Retinal pigment epithelial cell (primary cell): ENCODE data around the gene MRPS15.

Source experiments
- DNase-seq: peaks from one replicate; pipeline ENCODE4 v3.0.0-alpha.2; 2010; ENCODE audit warnings: low read depth
- H3K4me3 ChIP-seq: 2 replicates; pipeline ENCODE4 v1.5.1; 2011; ENCODE audit warnings: mild to moderate bottlenecking, low read length, control low read depth, moderate library complexity
- CTCF ChIP-seq: conservative IDR thresholded peaks from 2 replicates; pipeline ENCODE4 v1.5.1; 2011; ENCODE audit warnings: low read depth, low read length, control low read depth, inconsistent platforms

Gene MRPS15

DNA sequence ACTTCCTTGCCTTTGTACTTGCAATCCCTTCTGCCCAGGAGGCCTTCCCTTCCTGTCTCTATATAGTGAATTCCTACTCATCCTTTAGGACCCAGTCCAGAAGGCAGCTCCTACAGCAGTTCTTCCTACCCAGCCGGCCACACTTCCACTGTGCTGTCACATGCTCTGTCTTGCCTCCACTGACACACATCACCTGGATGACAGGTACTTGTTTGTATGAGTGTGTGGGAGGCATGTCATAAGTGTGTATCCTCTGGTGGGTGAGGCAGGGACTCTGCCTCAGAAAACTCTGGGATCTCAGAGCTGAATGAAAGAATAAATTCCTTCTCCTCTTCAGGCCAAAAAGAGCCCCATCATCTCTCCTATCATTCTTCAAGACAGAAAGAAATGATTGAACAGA, 8.8 kb downstream of the MRPS15 start:
- DNase-seq, result no peak
- TF ChIP-seq CTCF, result no peak

GRCh38 chr1:36453600-36454388, 10.4 kb downstream of the MRPS15 start:
- no peak for DNase-seq
- H3K4me3 ChIP-seq, result no peak overlapping the region
- TF ChIP-seq CTCF, result no peak

More for the DNA sequence above, 8.8 kb downstream of the MRPS15 start:
- H3K4me3 ChIP-seq, result no peak overlapping the region

DNA sequence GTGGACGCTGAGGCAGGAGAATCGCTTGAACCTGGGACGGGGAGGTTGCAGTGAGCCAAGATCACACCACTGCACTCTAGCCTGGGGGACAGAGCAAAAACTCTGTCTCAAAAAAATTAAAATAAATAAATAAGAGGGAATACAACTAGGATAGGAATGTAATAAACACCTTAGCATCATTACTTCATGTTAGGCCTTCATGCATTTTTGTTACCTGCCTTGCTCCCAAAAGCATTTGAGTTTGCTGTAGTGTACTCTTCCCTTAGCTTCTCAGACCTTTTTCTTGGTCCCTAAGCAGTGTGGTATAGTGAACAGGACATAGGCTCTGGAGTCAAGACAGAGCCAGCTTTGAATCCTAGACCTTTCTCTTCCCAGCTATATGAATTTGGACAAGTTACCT, 11.1 kb downstream of the MRPS15 start:
- no peak for TF ChIP-seq CTCF

DNA sequence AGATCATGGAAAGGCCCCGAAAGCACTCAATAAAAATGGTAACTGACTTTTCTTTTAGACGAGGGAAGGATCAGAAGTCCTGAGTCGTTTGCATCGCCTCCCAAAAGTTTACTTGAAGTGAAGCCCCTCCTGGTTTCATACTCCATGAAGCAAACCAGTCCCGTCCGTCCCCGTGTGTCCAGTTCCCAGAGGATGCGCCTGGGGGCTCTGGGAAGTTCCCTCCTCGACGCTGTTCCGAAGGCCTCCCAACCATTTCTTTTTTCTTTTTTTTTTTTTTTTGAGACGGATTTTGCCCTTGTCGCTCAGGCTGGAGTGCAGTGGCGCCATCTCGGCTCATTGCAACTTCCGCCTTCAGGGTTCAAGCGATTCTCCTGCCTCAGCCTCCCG, 13.3 kb downstream of the MRPS15 start:
- no peak for DNase-seq
- no peak for TF ChIP-seq CTCF
- H3K4me3 ChIP-seq, result peak overlapping the region; percentile 79

More for the DNA sequence above, 11.1 kb downstream of the MRPS15 start:
- no peak for DNase-seq
- H3K4me3 ChIP-seq, result no peak overlapping the region

GRCh38 chr1:36450270-36450918, 13.8 kb downstream of the MRPS15 start, which contains the start of gene OSCP1:
TSS of gene OSCP1 (minus strand) at chr1:36450451. CDS start at chr1:36450369, 82 bp downstream.
- DNase-seq, result peak; percentile 86
- peak within 1 kb of the TSS; percentile 79 for H3K4me3 ChIP-seq
- TF ChIP-seq CTCF, result no peak

DNA sequence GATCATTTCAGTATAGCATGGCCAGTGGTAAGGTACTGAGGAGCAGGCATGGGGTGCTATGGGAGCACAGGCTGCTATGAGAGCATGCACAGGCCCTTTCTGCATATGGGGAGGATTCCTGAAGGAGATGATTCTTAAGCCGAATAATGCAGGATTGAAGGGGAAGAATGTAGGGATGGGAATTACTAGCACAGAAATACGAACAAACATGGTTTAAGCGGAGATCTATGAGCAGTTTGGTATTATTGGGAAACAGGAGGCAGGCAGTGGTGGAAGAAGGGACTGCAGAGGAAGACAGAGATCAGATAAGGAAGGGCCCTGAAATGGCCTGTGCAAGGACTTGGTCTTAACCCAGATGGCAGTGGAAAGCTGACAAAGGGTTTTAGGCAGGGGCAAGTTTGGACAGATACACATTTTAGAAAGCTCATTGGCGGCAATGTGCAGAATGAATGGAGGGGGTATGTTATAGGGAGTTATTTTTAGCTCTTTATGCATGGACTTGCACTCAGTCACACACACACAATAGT, 15.6 kb downstream of the MRPS15 start:
- no peak for DNase-seq

More for the DNA sequence above, 15.6 kb downstream of the MRPS15 start:
- no peak overlapping the region for H3K4me3 ChIP-seq
- TF ChIP-seq CTCF, result no peak
